Stimulated activated CD4-positive, alpha-beta T cell treated with anti-CD3 and anti-CD28 coated beads, TNF-alpha, amount 100 ng/mL, for 24 hours (primary cell): ENCODE results near the gene SLC22A23.

ENCODE experiments used
- DNase-seq, 3 experiments: peaks; one replicate each; pipeline ENCODE4 v3.0.0-alpha.2; 2020; ENCODE audit warnings: low read depth in 3 of 3

SLC22A23 gene

GRCh38 chr6:3405182-3405518 lies 51.7 kb downstream of the SLC22A23 start:
- no peak for DNase-seq

GRCh38 chr6:3403238-3404173 lies 53.3 kb downstream of the SLC22A23 start:
- no peak for DNase-seq

GRCh38 chr6:3402310-3403237 lies 54.3 kb downstream of the SLC22A23 start:
- no peak for DNase-seq

- DNase-seq: no peak
These were observed 56.7 kb downstream of the SLC22A23 start for GRCh38 chr6:3400162-3400561.

- DNase-seq: no peak
These were observed 57.8 kb downstream of the SLC22A23 start for GRCh38 chr6:3398755-3399696.

- no peak for DNase-seq
These were observed 58.7 kb downstream of the SLC22A23 start for GRCh38 chr6:3398165-3398562.

GRCh38 chr6:3397229-3398164 lies 59.4 kb downstream of the SLC22A23 start:
- no peak for DNase-seq

GRCh38 chr6:3396503-3397180 lies 60.2 kb downstream of the SLC22A23 start:
- DNase-seq: no peak

GRCh38 chr6:3394671-3395070 lies 62.2 kb downstream of the SLC22A23 start:
- no peak for DNase-seq

GRCh38 chr6:3393836-3394202 lies 63.0 kb downstream of the SLC22A23 start:
- no peak for DNase-seq

- DNase-seq: no peak
These were observed 63.7 kb downstream of the SLC22A23 start for GRCh38 chr6:3392930-3393835.

GRCh38 chr6:3391902-3392458 lies 64.9 kb downstream of the SLC22A23 start:
- no peak for DNase-seq

GRCh38 chr6:3390698-3391097 lies 66.2 kb downstream of the SLC22A23 start:
- no peak for DNase-seq

GRCh38 chr6:3389390-3390167 lies 67.3 kb downstream of the SLC22A23 start:
- DNase-seq: no peak

- DNase-seq: no peak
These were observed 68.1 kb downstream of the SLC22A23 start for GRCh38 chr6:3388786-3389185.

GRCh38 chr6:3386374-3386857 lies 70.4 kb downstream of the SLC22A23 start:
- DNase-seq: no peak

GRCh38 chr6:3385660-3386151 lies 71.1 kb downstream of the SLC22A23 start:
- DNase-seq: no peak
